H1 (cell line): Measurements from ENCODE around the gene FANCF. TPM values are rescaled to one million over a fixed set of nuclear protein-coding genes. Genes with fewer than 3 reads are reported as not detected.

Experiments used
- BCL11A ChIP-seq, 2 experiments: IDR thresholded peaks; one replicate each; pipeline ENCODE4 v1.6.1; 2011; ENCODE audit warnings: low read depth in 2 of 2, low read length in 2 of 2, mild to moderate bottlenecking in 2 of 2
- CHD2 ChIP-seq: IDR thresholded peaks from 2 replicates; pipeline ENCODE4 v1.6.1; 2012; ENCODE audit warnings: low read length, improper control_type of control experiment
- JUND ChIP-seq: IDR thresholded peaks from 2 replicates; pipeline ENCODE4 v1.6.1; 2011; ENCODE audit warnings: mild to moderate bottlenecking, improper control_type of control experiment, low read length
- RXRA ChIP-seq: IDR thresholded peaks from 2 replicates; pipeline ENCODE4 v1.6.1; 2011; ENCODE audit warnings: low read depth, mild to moderate bottlenecking, low read length, moderate library complexity; ENCODE audit not compliant: insufficient read depth
- SAP30 ChIP-seq: fragments of 300-600 bp; sonication (generic); IDR thresholded peaks from 2 replicates; pipeline ENCODE4 v1.7.1; 2012; ENCODE audit warnings: low read length, moderate library complexity, mild to moderate bottlenecking, inconsistent platforms; ENCODE audit not compliant: insufficient read depth, insufficient replicate concordance
- polyA plus RNA-seq, 7 experiments: library from polyadenylated mRNA; depleted of rRNA in 3 of 7; stranded (reverse) in 5 of 7; unstranded in 2 of 7; fragments of >200 nt in 5 of 7; fragments of 200-250 nt in 2 of 7; gene quantifications; 1 replicate in 5 of 7; 2 replicates in 1 of 7; 4 replicates in 1 of 7; pipeline versions ENCODE4 v1.2.1 to v1.2.3, GENCODE V29; 2011 to 2013; ENCODE audit warnings: missing spikeins in 2 of 7, mixed read lengths in 2 of 7
- total RNA-seq: library from RNA; stranded (reverse); fragmentation: NEBNext Ultra II Directional; extraction: Animal tissue kit (Norgen Biotek cat#: 25700); gene quantifications from 2 replicates; pipeline ENCODE4 v1.2.1, GENCODE V29; 2021
- TF ChIP-seq, protein P1 (sequence below): fragments of 300-600 bp; sonication (generic); IDR thresholded peaks from 2 replicates; pipeline ENCODE4 v1.7.1; 2012; ENCODE audit warnings: low read length, moderate library complexity, mild to moderate bottlenecking, inconsistent platforms; ENCODE audit not compliant: insufficient replicate concordance
- TF ChIP-seq, protein P2 (sequence below): IDR thresholded peaks from 2 replicates; pipeline ENCODE4 v1.6.1; 2011; ENCODE audit warnings: low read depth, mild to moderate bottlenecking, low read length; ENCODE audit not compliant: insufficient read depth

The FANCF gene
- total and polyA plus RNA-seq, 2 of the 8 experiments (the other 6 are each of a cell fraction or from before 2014, with no cell fraction given), result 10.0 to 29.4 TPM

GRCh38 chr11:22603933-22604332 lies 21.7 kb downstream of the FANCF start (continued):
- TF ChIP-seq, protein P1, sequence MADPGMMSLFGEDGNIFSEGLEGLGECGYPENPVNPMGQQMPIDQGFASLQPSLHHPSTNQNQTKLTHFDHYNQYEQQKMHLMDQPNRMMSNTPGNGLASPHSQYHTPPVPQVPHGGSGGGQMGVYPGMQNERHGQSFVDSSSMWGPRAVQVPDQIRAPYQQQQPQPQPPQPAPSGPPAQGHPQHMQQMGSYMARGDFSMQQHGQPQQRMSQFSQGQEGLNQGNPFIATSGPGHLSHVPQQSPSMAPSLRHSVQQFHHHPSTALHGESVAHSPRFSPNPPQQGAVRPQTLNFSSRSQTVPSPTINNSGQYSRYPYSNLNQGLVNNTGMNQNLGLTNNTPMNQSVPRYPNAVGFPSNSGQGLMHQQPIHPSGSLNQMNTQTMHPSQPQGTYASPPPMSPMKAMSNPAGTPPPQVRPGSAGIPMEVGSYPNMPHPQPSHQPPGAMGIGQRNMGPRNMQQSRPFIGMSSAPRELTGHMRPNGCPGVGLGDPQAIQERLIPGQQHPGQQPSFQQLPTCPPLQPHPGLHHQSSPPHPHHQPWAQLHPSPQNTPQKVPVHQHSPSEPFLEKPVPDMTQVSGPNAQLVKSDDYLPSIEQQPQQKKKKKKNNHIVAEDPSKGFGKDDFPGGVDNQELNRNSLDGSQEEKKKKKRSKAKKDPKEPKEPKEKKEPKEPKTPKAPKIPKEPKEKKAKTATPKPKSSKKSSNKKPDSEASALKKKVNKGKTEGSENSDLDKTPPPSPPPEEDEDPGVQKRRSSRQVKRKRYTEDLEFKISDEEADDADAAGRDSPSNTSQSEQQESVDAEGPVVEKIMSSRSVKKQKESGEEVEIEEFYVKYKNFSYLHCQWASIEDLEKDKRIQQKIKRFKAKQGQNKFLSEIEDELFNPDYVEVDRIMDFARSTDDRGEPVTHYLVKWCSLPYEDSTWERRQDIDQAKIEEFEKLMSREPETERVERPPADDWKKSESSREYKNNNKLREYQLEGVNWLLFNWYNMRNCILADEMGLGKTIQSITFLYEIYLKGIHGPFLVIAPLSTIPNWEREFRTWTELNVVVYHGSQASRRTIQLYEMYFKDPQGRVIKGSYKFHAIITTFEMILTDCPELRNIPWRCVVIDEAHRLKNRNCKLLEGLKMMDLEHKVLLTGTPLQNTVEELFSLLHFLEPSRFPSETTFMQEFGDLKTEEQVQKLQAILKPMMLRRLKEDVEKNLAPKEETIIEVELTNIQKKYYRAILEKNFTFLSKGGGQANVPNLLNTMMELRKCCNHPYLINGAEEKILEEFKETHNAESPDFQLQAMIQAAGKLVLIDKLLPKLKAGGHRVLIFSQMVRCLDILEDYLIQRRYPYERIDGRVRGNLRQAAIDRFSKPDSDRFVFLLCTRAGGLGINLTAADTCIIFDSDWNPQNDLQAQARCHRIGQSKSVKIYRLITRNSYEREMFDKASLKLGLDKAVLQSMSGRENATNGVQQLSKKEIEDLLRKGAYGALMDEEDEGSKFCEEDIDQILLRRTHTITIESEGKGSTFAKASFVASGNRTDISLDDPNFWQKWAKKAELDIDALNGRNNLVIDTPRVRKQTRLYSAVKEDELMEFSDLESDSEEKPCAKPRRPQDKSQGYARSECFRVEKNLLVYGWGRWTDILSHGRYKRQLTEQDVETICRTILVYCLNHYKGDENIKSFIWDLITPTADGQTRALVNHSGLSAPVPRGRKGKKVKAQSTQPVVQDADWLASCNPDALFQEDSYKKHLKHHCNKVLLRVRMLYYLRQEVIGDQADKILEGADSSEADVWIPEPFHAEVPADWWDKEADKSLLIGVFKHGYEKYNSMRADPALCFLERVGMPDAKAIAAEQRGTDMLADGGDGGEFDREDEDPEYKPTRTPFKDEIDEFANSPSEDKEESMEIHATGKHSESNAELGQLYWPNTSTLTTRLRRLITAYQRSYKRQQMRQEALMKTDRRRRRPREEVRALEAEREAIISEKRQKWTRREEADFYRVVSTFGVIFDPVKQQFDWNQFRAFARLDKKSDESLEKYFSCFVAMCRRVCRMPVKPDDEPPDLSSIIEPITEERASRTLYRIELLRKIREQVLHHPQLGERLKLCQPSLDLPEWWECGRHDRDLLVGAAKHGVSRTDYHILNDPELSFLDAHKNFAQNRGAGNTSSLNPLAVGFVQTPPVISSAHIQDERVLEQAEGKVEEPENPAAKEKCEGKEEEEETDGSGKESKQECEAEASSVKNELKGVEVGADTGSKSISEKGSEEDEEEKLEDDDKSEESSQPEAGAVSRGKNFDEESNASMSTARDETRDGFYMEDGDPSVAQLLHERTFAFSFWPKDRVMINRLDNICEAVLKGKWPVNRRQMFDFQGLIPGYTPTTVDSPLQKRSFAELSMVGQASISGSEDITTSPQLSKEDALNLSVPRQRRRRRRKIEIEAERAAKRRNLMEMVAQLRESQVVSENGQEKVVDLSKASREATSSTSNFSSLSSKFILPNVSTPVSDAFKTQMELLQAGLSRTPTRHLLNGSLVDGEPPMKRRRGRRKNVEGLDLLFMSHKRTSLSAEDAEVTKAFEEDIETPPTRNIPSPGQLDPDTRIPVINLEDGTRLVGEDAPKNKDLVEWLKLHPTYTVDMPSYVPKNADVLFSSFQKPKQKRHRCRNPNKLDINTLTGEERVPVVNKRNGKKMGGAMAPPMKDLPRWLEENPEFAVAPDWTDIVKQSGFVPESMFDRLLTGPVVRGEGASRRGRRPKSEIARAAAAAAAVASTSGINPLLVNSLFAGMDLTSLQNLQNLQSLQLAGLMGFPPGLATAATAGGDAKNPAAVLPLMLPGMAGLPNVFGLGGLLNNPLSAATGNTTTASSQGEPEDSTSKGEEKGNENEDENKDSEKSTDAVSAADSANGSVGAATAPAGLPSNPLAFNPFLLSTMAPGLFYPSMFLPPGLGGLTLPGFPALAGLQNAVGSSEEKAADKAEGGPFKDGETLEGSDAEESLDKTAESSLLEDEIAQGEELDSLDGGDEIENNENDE, result no peak
- TF ChIP-seq JUND (no peak), CHD2 (no peak), RXRA (no peak), BCL11A (IDR thresholded peaks at IDR 0.05; ENCODE audit: low read depth in 2 of 2, low read length in 2 of 2) (no peak), SAP30 (no peak)
- TF ChIP-seq, protein P2, sequence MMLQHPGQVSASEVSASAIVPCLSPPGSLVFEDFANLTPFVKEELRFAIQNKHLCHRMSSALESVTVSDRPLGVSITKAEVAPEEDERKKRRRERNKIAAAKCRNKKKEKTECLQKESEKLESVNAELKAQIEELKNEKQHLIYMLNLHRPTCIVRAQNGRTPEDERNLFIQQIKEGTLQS, result no peak
